GM19328 (cell line): ENCODE results near the gene TBL1XR1.

ENCODE experiments used
- ATAC-seq: cut with Tn5 transposase; IDR thresholded peaks from one replicate; pipeline ENCODE4 v1.9.1; 2021; ENCODE audit warnings: mild to moderate bottlenecking, moderate library complexity; ENCODE audit not compliant: unreplicated experiment

TBL1XR1 gene

GRCh38 chr3:176971613-176972174, 225.6 kb downstream of the TBL1XR1 start:
- no peak for ATAC-seq

- no peak for ATAC-seq
Measured at GRCh38 chr3:176970770-176971169, 226.5 kb downstream of the TBL1XR1 start.

- no peak for ATAC-seq
Measured at GRCh38 chr3:176969506-176969905, 227.8 kb downstream of the TBL1XR1 start.
